ENCODE results near the gene UBTD1. TPM values are rescaled to one million over a fixed set of nuclear protein-coding genes. Genes with fewer than 3 reads are reported as not detected.

UBTD1 gene
- total RNA-seq, 2 donors from 2014 or later: 10.2 to 20.4 TPM

DNA sequence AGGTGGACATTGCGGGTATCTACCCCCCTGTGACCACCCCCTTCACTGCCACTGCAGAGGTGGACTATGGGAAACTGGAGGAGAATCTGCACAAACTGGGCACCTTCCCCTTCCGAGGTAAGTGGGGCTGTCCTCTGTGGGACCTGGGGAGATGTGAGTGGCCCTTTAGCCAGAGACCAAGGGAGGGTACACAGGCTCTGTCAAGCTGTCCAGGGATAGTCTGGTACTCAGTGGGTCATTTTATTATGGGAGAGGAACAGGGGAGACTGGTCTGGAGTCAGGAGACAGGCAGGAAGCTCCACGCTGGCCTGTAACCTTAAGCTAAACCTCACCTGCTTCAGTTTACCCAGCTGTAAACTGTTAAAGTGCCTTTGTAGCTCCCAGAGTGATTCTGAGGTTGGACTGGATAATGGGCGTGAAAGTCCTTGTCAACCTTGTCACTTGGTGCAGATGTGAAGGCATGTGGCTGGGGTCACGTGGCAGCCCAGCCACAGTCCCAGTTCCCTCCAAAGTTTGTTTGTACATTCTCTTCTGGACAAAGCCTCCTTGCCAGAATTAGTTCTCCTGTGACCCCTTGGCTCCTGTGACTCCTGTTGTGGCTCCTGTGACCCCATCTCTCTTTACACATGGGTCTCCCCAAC lies 86.2 kb downstream of the UBTD1 start:
- TF ChIP-seq, protein P1, sequence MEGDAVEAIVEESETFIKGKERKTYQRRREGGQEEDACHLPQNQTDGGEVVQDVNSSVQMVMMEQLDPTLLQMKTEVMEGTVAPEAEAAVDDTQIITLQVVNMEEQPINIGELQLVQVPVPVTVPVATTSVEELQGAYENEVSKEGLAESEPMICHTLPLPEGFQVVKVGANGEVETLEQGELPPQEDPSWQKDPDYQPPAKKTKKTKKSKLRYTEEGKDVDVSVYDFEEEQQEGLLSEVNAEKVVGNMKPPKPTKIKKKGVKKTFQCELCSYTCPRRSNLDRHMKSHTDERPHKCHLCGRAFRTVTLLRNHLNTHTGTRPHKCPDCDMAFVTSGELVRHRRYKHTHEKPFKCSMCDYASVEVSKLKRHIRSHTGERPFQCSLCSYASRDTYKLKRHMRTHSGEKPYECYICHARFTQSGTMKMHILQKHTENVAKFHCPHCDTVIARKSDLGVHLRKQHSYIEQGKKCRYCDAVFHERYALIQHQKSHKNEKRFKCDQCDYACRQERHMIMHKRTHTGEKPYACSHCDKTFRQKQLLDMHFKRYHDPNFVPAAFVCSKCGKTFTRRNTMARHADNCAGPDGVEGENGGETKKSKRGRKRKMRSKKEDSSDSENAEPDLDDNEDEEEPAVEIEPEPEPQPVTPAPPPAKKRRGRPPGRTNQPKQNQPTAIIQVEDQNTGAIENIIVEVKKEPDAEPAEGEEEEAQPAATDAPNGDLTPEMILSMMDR (IDR thresholded peaks at IDR 0.05): no peak
- DNase-seq (ENCODE audit: low spot score) (no peak), ATAC-seq (ENCODE audit: insufficient number of reproducible peaks, low FRiP score, low read depth) (no peak)

DNA sequence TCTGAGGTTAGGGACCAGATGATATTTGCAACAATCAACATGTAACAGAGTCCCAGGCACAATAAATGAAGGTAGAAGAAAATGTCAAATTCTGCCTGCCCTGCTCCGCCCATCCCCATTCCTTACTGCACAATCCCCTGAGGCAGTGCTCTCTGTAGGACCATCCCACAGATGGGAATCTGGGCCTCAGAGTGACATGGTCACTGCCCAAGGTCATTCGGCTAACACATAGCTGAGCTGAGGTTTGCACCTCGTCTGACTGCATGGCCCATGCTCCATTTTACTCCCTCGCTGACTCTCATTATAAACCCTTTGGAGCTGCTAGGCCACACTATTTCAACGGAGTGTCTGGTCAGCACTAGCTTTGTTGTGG lies 86.7 kb downstream of the UBTD1 start:
- no peak for DNase-seq (ENCODE audit: low spot score)
- Histone ChIP-seq H3K4me1 (ENCODE audit: control insufficient read depth in 1 of 2, low read depth in 2 of 2) (peaks cover 3 to 27% of the 10 kb centered on the region in 2 donors), H3K9me3 (no peaks in the 10 kb centered on the region), H3K4me3 (no peak overlapping the region), H3K27me3 (replicated peaks; ENCODE audit: insufficient read depth) (no peaks in the 10 kb centered on the region), H3K27ac (peak overlapping the region in 1 of 2 donors; percentile 59), H3K36me3 (no peaks in the 10 kb centered on the region)
- no peak for ATAC-seq (ENCODE audit: insufficient number of reproducible peaks, low FRiP score, low read depth)
- TF ChIP-seq, protein P1 (IDR thresholded peaks at IDR 0.05): no peak

More for the DNA sequence above, 86.2 kb downstream of the UBTD1 start:
- no peaks in the 10 kb centered on the region for H3K36me3 ChIP-seq
- H3K27me3 ChIP-seq (replicated peaks; ENCODE audit: insufficient read depth): no peaks in the 10 kb centered on the region
- peak overlapping the region; percentile 16 for H3K4me3 ChIP-seq
- H3K4me1 ChIP-seq (ENCODE audit: control insufficient read depth in 1 of 2, low read depth in 2 of 2): peaks cover 3 to 27% of the 10 kb centered on the region in 2 donors
- H3K9me3 ChIP-seq: no peaks in the 10 kb centered on the region
- peak overlapping the region; percentile 59 to 75 for H3K27ac ChIP-seq

DNA sequence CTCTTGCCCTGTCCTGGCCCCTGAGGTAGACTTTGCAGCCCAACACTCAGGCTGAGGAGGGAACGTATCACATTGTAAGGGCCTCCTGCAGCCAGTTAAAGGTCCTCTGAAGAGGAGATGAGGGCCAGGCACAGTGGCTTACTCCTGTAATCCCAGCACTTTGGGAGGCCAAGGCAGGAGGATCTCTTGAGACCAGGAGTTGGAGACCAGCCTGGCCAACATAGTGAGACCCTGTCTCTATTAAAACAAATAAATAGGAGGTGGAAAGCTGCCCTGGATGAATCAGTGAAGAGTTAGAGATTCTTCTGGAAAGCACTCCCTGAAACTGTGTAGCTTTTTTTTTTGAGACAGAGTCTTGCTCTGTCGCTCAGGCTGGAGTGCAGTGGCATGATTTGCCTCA lies 88.5 kb downstream of the UBTD1 start:
- Histone ChIP-seq H3K27ac (no peak overlapping the region), H3K4me3 (no peak overlapping the region), H3K27me3 (replicated peaks; ENCODE audit: insufficient read depth) (no peaks in the 10 kb centered on the region), H3K9me3 (no peaks in the 10 kb centered on the region), H3K36me3 (no peaks in the 10 kb centered on the region), H3K4me1 (ENCODE audit: control insufficient read depth in 1 of 2, low read depth in 2 of 2) (peaks cover 3 to 27% of the 10 kb centered on the region in 2 donors)
- ATAC-seq (ENCODE audit: insufficient number of reproducible peaks, low FRiP score, low read depth): no peak
- DNase-seq (ENCODE audit: low spot score): no peak
- TF ChIP-seq, protein P1 (IDR thresholded peaks at IDR 0.05): no peak

DNA sequence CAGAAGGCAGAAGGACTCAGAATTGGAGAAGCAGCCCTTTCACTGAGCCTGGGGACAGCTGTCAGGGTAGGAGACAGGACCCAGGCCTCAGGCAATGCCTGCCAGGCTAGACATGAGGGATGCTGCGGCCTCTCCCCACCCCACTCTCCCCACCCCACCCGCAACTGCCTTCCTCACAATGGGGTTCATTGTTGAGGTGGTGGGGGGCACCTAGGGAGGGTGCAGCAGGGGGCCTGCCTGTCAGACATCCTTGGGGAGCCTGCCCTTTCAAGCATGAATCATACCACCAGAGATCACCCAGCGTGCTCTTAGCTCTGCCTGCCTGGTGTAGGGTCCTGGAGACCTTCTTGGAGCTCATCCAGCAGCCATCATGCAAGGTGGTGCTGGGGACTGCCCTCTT lies 90.8 kb downstream of the UBTD1 start, which contains the start of gene C10orf62:
TSS of gene C10orf62 (plus strand) at position 243 of the 400 bp plus-strand sequence. CDS start 177 bp downstream, outside the sequence.
- H3K9me3 ChIP-seq: no peaks in the 10 kb centered on the region
- H3K4me1 ChIP-seq (ENCODE audit: control insufficient read depth in 1 of 2, low read depth in 2 of 2): peaks cover 11 to 35% of the 10 kb centered on the region in 2 donors
- ATAC-seq (ENCODE audit: insufficient number of reproducible peaks, low FRiP score, low read depth): no peak
- TF ChIP-seq, protein P1 (IDR thresholded peaks at IDR 0.05): no peak
- no peaks in the 10 kb centered on the region for H3K36me3 ChIP-seq
- no peaks in the 10 kb centered on the region for H3K27me3 ChIP-seq (replicated peaks; ENCODE audit: insufficient read depth)
- H3K27ac ChIP-seq: no peak within 1 kb of the TSS
- no peak for DNase-seq (ENCODE audit: low spot score)
- no peak within 1 kb of the TSS for H3K4me3 ChIP-seq

DNA sequence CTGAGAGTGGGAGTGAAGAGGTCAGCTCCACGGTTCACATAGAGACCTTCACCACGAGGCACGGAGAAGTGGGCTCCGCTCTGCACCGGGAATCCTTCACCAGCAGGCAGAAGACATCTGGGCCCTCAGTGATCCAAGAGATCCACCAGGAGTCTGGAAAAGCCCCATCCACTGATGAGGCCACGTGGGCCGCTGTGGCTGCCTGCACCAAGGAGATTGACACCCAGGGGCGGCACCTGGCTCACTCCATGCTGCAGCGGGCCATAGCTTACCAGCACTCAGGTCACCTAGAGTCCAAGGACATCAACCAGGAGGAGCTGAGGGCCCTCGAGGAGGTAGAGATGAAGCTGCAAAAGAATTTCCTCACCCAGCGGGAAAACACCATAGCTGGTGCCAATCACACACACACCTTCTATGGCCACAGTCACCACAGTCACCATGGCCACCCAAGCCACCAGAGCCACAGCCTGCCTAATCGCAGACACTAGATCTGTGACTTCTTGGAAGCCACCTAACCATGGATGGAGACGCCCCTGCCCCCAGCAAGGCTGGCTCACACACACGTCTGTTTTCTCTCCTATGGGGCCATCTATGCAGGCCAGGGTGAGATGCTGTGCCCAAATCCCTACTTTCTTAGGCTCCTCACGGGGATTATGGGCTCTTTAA lies 91.5 kb downstream of the UBTD1 start:
- no peak for ATAC-seq (ENCODE audit: insufficient number of reproducible peaks, low FRiP score, low read depth)
- H3K9me3 ChIP-seq: no peaks in the 10 kb centered on the region

More for the DNA sequence above, 91.5 kb downstream of the UBTD1 start:
- Histone ChIP-seq H3K36me3 (no peaks in the 10 kb centered on the region), H3K27me3 (replicated peaks; ENCODE audit: insufficient read depth) (no peaks in the 10 kb centered on the region), H3K27ac (no peak overlapping the region), H3K4me1 (ENCODE audit: control insufficient read depth in 1 of 2, low read depth in 2 of 2) (peaks cover 10 to 35% of the 10 kb centered on the region in 2 donors), H3K4me3 (no peak overlapping the region)
- no peak for DNase-seq (ENCODE audit: low spot score)
- TF ChIP-seq, protein P1 (IDR thresholded peaks at IDR 0.05): no peak

Measured in thoracic aorta (tissue), 2 donors.